Stimulated activated naive B cell treated with anti-CD40 and anti-IgM and Interleukin-4, amounts not matched to agents 10 μg/mL and 1 μg/mL and 100 μg/mL, for 72 hours (primary cell): ENCODE results near the gene LYRM4.

Experiments
- ATAC-seq, 2 donors: fragments of 150-1000 bp; cut with Tn5 transposase; replicated peaks; 2 replicates each; pipeline ENCODE4 v1.10.0; 2021; ENCODE audit warnings: moderate library complexity in 1 of 2
- DNase-seq: peaks from one replicate; pipeline ENCODE4 v3.0.0; 2021
- H3K27ac Mint-ChIP-seq: one replicate; pipeline ENCODE4 v1.8.0; 2022; ENCODE audit warnings: mild to moderate bottlenecking, mixed read lengths
- H3K27me3 Mint-ChIP-seq, 2 donors: one replicate each; pipeline ENCODE4 v1.8.0; 2022; ENCODE audit warnings: mixed read lengths in 2 of 2
- H3K36me3 Mint-ChIP-seq, 2 donors: one replicate each; pipeline ENCODE4 v1.8.0; 2022; ENCODE audit warnings: mixed read lengths in 2 of 2, mild to moderate bottlenecking in 1 of 2
- H3K4me1 Mint-ChIP-seq, 2 donors: one replicate each; pipeline ENCODE4 v1.8.0; 2022; ENCODE audit warnings: mixed read lengths in 2 of 2, mild to moderate bottlenecking in 1 of 2
- H3K4me3 Mint-ChIP-seq, 2 donors: one replicate each; pipeline ENCODE4 v1.8.0; 2022; ENCODE audit warnings: mild to moderate bottlenecking in 2 of 2, mixed read lengths in 2 of 2, moderate library complexity in 1 of 2
- H3K9me3 Mint-ChIP-seq, 2 donors: one replicate each; pipeline ENCODE4 v1.8.0; 2022; ENCODE audit warnings: mixed read lengths in 2 of 2, mild to moderate bottlenecking in 1 of 2

Gene LYRM4

DNA sequence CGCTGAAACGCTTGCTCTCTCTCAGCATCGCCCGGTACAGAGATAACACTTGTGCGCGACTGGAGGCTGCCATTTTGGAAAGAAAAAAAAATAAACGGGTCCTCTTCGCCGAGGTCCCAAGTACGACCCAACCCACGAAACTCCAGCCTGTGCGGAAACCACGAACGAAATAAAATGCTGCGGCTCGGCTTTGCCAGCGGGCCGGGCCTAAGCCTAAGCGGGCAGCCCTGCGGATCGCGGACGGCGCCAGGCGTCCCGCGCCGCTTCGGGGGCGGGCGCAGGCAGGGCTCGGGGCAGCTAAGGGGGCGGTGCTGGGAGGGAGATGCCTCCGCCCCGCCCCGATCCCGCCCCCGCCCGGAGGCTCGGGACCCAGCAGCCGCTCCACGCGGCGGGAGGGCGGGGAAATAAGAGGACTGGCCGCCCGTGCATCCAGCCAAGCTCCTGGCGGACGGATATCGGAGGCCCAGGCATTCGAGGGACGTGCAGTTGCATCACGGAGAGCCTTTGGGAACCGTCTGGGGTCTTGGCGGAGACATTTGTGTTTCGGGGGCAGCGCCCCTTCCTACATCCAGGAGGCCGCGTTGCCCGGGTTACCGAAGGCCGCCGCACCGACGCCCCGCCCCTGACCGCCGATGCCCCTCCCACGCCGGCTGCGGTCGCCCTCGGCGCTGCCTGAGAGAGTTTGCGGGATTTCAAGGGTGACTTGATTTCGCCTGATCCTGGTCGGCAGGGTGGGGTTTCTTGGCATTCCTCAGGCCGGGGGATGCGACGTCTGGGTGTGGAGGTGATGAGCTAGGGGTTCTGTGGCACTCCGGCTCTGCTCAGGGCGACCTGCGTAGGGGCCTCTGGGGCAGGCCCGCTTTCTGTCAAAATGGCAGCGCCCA is at the start of gene LYRM4, which contains the start of gene FARS2:
LYRM4 (minus strand) TSS at position 290 of the 884 bp plus-strand sequence; CDS start at position 73, 217 bp downstream.
FARS2 (plus strand) TSS at position 853 of the 884 bp plus-strand sequence.
- H3K36me3 Mint-ChIP-seq, result peaks cover 16 to 31% of the 10 kb centered on the region in 2 donors
- peak within 1 kb of the TSS; percentile 100 for H3K27ac Mint-ChIP-seq
- peaks cover 35% of the 10 kb centered on the region in 2 donors for H3K4me1 Mint-ChIP-seq
- DNase-seq (peak; percentile 91), ATAC-seq (peak; percentile 78 to 81)
- no peaks in the 10 kb centered on the region for H3K27me3 Mint-ChIP-seq
- no peaks in the 10 kb centered on the region for H3K9me3 Mint-ChIP-seq
- H3K4me3 Mint-ChIP-seq, result peak within 1 kb of the TSS; percentile 92 to 97

GRCh38 chr6:5308066-5308465 is 47.3 kb upstream of the LYRM4 start:
- DNase-seq (no peak), ATAC-seq (no peak)
- H3K4me1 Mint-ChIP-seq, result peaks cover 22 to 23% of the 10 kb centered on the region in 2 donors
- no peak overlapping the region for H3K27ac Mint-ChIP-seq
- no peaks in the 10 kb centered on the region for H3K9me3 Mint-ChIP-seq
- H3K4me3 Mint-ChIP-seq, result no peak overlapping the region
- H3K36me3 Mint-ChIP-seq, result peaks cover 5 to 13% of the 10 kb centered on the region in 2 donors
- no peaks in the 10 kb centered on the region for H3K27me3 Mint-ChIP-seq

DNA sequence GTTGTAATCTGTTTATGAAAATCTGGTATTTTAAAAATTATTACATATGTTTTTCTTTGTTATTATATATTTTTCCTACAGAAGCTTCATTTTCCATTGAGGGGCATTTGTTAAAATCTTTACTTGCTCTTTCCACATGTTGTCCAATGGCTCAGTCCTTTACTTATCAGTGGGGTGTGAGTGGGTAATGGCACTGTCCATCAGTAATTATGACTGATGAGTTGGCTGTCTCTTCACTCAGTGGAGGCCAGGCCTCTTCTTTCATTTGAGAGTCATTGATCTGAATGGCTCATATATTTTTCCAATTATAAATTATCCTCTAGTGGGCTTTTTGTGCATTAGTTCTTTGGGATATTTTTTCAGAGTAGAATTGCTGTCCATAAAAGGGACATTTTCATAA is 46.3 kb upstream of the LYRM4 start:
- Mint-ChIP-seq H3K27ac (no peak overlapping the region), H3K27me3 (no peaks in the 10 kb centered on the region)
- no peak for ATAC-seq

DNA sequence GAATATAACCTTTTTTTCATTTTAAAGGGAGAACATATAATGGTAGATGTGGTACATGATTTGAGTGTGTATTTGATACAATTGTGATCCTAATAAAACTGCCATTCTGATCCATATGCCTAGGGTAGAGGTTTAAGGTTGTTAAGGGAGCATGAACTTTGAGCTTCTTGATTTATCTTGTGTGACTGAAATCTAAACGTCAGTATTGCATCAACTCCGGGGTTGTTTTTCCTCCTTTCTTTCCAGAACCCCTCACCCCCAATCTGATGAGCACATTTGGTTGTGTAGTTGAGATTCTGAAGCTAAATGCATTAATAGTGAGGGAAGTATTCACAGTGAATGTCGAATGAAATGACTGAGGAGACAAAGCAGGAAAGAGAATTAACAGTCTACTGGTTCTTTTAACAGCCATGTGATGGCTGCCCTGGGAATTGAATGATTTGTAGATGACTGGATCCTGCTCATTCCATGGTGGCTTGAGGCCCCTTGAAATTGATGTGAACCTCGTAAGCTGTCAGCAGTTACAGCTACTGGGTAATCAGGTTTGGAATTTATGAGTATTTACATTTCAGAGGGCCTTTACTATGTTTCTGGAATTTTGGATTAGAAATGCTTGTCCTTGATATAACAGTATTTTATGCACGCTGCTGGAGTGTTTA is 45.3 kb upstream of the LYRM4 start:
- H3K27me3 Mint-ChIP-seq, result no peaks in the 10 kb centered on the region
- ATAC-seq, result no peak
- peaks cover 5 to 13% of the 10 kb centered on the region in 2 donors for H3K36me3 Mint-ChIP-seq
- DNase-seq, result no peak
- peaks cover 31 to 34% of the 10 kb centered on the region in 2 donors for H3K4me1 Mint-ChIP-seq
- H3K27ac Mint-ChIP-seq, result no peak overlapping the region
- H3K4me3 Mint-ChIP-seq, result no peak overlapping the region
- no peaks in the 10 kb centered on the region for H3K9me3 Mint-ChIP-seq

More for the DNA sequence above, 46.3 kb upstream of the LYRM4 start:
- DNase-seq, result no peak
- H3K36me3 Mint-ChIP-seq, result peaks cover 5 to 13% of the 10 kb centered on the region in 2 donors
- H3K4me1 Mint-ChIP-seq, result peaks cover 24 to 28% of the 10 kb centered on the region in 2 donors
- H3K9me3 Mint-ChIP-seq, result no peaks in the 10 kb centered on the region
- H3K4me3 Mint-ChIP-seq, result no peak overlapping the region

GRCh38 chr6:5303682-5304081 is 42.9 kb upstream of the LYRM4 start:
- no peak for ATAC-seq
- Mint-ChIP-seq H3K27me3 (no peaks in the 10 kb centered on the region), H3K4me3 (peak overlapping the region in 1 of 2 donors; percentile 10), H3K27ac (peak overlapping the region; percentile 68), H3K9me3 (no peaks in the 10 kb centered on the region), H3K4me1 (peaks cover 30 to 37% of the 10 kb centered on the region in 2 donors), H3K36me3 (peaks cover 5 to 9% of the 10 kb centered on the region in 2 donors)
- DNase-seq, result no peak

- peak; percentile 65 to 68 for ATAC-seq
- Mint-ChIP-seq H3K9me3 (no peaks in the 10 kb centered on the region), H3K36me3 (peaks cover 4 to 8% of the 10 kb centered on the region in 2 donors), H3K4me3 (peak overlapping the region; percentile 62 to 71), H3K4me1 (peaks cover 33 to 37% of the 10 kb centered on the region in 2 donors), H3K27ac (peak overlapping the region; percentile 68), H3K27me3 (no peaks in the 10 kb centered on the region)
- DNase-seq, result peak; percentile 34
Observed at GRCh38 chr6:5302995-5303622, 42.4 kb upstream of the LYRM4 start.

DNA sequence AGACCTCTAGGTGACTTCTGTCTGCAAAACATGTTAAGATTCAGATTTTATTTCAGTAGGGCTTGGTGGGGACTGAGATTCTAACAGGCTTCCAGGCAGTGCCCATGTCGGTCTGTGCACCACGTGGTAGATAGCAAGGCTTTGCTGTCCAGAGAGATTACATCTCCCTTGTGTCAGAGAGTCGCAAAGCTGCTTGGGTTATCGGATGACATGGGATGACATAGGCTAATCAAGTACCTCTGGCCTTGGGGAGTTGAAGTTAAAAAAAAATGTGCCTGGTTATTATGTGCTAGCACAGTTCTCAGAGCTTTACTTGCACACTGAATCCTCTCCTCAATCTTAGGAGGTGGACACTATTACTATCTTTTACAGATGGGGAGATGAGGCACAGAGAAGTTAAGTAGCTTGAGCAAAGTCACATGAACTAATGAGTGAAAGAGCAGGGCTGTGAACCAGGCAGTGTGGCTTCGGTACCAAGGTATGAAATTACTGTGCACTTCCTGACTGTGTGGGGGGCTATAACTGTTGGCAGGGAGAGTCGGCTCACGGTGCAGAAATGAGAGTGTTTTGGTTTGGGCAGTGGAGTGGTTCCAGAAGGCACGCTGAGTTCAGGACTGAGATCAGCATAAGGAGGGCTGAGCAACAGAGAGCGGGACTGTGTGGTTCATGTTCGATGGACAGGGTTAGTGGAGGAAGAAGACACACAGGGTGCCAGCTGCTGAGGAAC is 41.6 kb upstream of the LYRM4 start:
- Mint-ChIP-seq H3K36me3 (peaks cover 0 to under 1% of the 10 kb centered on the region in 2 donors), H3K9me3 (no peaks in the 10 kb centered on the region), H3K4me1 (peaks cover 32 to 37% of the 10 kb centered on the region in 2 donors), H3K27me3 (no peaks in the 10 kb centered on the region), H3K27ac (peak overlapping the region; percentile 68), H3K4me3 (peak overlapping the region; percentile 62 to 71)
- peak; percentile 96 to 97 for ATAC-seq
- DNase-seq, result peak; percentile 79

- no peaks in the 10 kb centered on the region for H3K9me3 Mint-ChIP-seq
- peaks cover 0 to 4% of the 10 kb centered on the region in 2 donors for H3K36me3 Mint-ChIP-seq
- peaks cover 30 to 37% of the 10 kb centered on the region in 2 donors for H3K4me1 Mint-ChIP-seq
- DNase-seq, result no peak
- no peak overlapping the region for H3K4me3 Mint-ChIP-seq
- peak overlapping the region; percentile 20 for H3K27ac Mint-ChIP-seq
- H3K27me3 Mint-ChIP-seq, result no peaks in the 10 kb centered on the region
- no peak for ATAC-seq
Observed at GRCh38 chr6:5300206-5300764, 39.5 kb upstream of the LYRM4 start.

DNA sequence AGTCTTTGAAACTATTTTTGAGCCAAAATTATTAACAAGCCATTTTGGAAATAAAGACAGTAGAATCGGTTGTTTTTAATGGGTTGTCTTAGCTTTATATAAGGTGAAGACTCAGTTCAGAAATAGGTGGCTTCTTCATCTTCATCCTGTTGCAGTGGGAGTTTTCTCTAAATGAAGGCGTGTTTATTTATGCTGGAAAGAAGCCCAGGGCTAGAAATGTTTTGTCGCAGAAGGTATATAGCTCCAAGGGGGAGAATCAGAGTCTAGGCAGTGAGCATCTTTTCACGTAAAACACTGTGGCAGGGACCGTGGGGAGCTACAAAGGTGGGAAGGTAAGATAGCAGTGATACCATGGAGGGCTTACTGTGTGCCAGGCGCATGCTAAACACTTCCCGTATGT is 34.9 kb upstream of the LYRM4 start:
- no peak overlapping the region for H3K4me3 Mint-ChIP-seq
- no peak for ATAC-seq
- no peaks in the 10 kb centered on the region for H3K9me3 Mint-ChIP-seq
- H3K4me1 Mint-ChIP-seq, result peaks cover 38 to 45% of the 10 kb centered on the region in 2 donors
- H3K36me3 Mint-ChIP-seq, result peaks cover 6 to 20% of the 10 kb centered on the region in 2 donors
- H3K27me3 Mint-ChIP-seq, result no peaks in the 10 kb centered on the region
- peak overlapping the region; percentile 75 for H3K27ac Mint-ChIP-seq
- DNase-seq, result no peak

- H3K36me3 Mint-ChIP-seq, result peaks cover 6 to 21% of the 10 kb centered on the region in 2 donors
- peak overlapping the region; percentile 69 for H3K27ac Mint-ChIP-seq
- H3K4me3 Mint-ChIP-seq, result peak overlapping the region; percentile 5 to 44
- no peaks in the 10 kb centered on the region for H3K27me3 Mint-ChIP-seq
- H3K9me3 Mint-ChIP-seq, result no peaks in the 10 kb centered on the region
- DNase-seq (no peak), ATAC-seq (peak; percentile 83 to 88)
- peaks cover 36 to 48% of the 10 kb centered on the region in 2 donors for H3K4me1 Mint-ChIP-seq
Observed at GRCh38 chr6:5294392-5295211, 33.9 kb upstream of the LYRM4 start.

- H3K4me3 Mint-ChIP-seq, result no peak overlapping the region
- H3K9me3 Mint-ChIP-seq, result no peaks in the 10 kb centered on the region
- peaks cover 6 to 21% of the 10 kb centered on the region in 2 donors for H3K36me3 Mint-ChIP-seq
- H3K27ac Mint-ChIP-seq, result no peak overlapping the region
- peaks cover 36 to 52% of the 10 kb centered on the region in 2 donors for H3K4me1 Mint-ChIP-seq
- DNase-seq, result no peak
- ATAC-seq, result no peak
- no peaks in the 10 kb centered on the region for H3K27me3 Mint-ChIP-seq
Observed at GRCh38 chr6:5293692-5294091, 32.9 kb upstream of the LYRM4 start.

- Mint-ChIP-seq H3K9me3 (no peaks in the 10 kb centered on the region), H3K27me3 (no peaks in the 10 kb centered on the region), H3K36me3 (peaks cover 13 to 26% of the 10 kb centered on the region in 2 donors), H3K4me3 (no peak overlapping the region), H3K27ac (no peak overlapping the region), H3K4me1 (peaks cover 39 to 66% of the 10 kb centered on the region in 2 donors)
- DNase-seq (no peak), ATAC-seq (no peak)
Observed at GRCh38 chr6:5292154-5292553, 31.4 kb upstream of the LYRM4 start.

GRCh38 chr6:5290500-5290899 is 29.8 kb upstream of the LYRM4 start:
- peak overlapping the region; percentile 37 for H3K27ac Mint-ChIP-seq

More at GRCh38 chr6:5290500-5290899, 29.8 kb upstream of the LYRM4 start:
- ATAC-seq, result peak; percentile 43 to 51
- no peaks in the 10 kb centered on the region for H3K9me3 Mint-ChIP-seq
- H3K36me3 Mint-ChIP-seq, result peaks cover 17 to 22% of the 10 kb centered on the region in 2 donors
- peak overlapping the region; percentile 5 to 34 for H3K4me3 Mint-ChIP-seq
- peaks cover 48 to 80% of the 10 kb centered on the region in 2 donors for H3K4me1 Mint-ChIP-seq
- H3K27me3 Mint-ChIP-seq, result no peaks in the 10 kb centered on the region
- no peak for DNase-seq
